Measurements from ENCODE around the gene CXXC5.

CXXC5 gene

GRCh38 chr5:139682016-139682975 is 34.1 kb downstream of the CXXC5 start:
- TF ChIP-seq CTCF (IDR thresholded peaks at IDR 0.05; ENCODE audit: control insufficient read depth, insufficient read depth, low read depth, low read length, missing control alignments) = no peak
- DNase-seq (ENCODE audit: low read depth) = no peak
- H3K4me3 ChIP-seq (ENCODE audit: control insufficient read depth, low read depth, low read length) = no peak overlapping the region

- no peak overlapping the region for H3K4me3 ChIP-seq (ENCODE audit: control insufficient read depth, low read depth, low read length)
- DNase-seq (ENCODE audit: low read depth) = no peak
- no peak for TF ChIP-seq CTCF (IDR thresholded peaks at IDR 0.05; ENCODE audit: control insufficient read depth, insufficient read depth, low read depth, low read length, missing control alignments)
Measured at GRCh38 chr5:139683295-139684271, 35.4 kb downstream of the CXXC5 start.

- no peak overlapping the region for H3K4me3 ChIP-seq (ENCODE audit: control insufficient read depth, low read depth, low read length)
- no peak for TF ChIP-seq CTCF (IDR thresholded peaks at IDR 0.05; ENCODE audit: control insufficient read depth, insufficient read depth, low read depth, low read length, missing control alignments)
- no peak for DNase-seq (ENCODE audit: low read depth)
Measured at GRCh38 chr5:139684350-139684880, 36.3 kb downstream of the CXXC5 start.

- DNase-seq (ENCODE audit: low read depth) = no peak
- TF ChIP-seq CTCF (IDR thresholded peaks at IDR 0.05; ENCODE audit: control insufficient read depth, insufficient read depth, low read depth, low read length, missing control alignments) = no peak
- H3K4me3 ChIP-seq (ENCODE audit: control insufficient read depth, low read depth, low read length) = no peak overlapping the region
Measured at GRCh38 chr5:139684881-139685749, 37.0 kb downstream of the CXXC5 start.

GRCh38 chr5:139685886-139686285 is 37.7 kb downstream of the CXXC5 start:
- no peak overlapping the region for H3K4me3 ChIP-seq (ENCODE audit: control insufficient read depth, low read depth, low read length)
- DNase-seq (ENCODE audit: low read depth) = no peak
- TF ChIP-seq CTCF (IDR thresholded peaks at IDR 0.05; ENCODE audit: control insufficient read depth, insufficient read depth, low read depth, low read length, missing control alignments) = no peak

Data from AG09309 (cell line).